ENCODE results near the gene CACNA2D3.

The CACNA2D3 gene

GRCh38 chr3:54685213-54685612 is 562.9 kb downstream of the CACNA2D3 start:
- DNase-seq, result no peak
- no peak for TF ChIP-seq GATA1 (IDR thresholded peaks at IDR 0.05; ENCODE audit: low read depth, low read length)
- TF ChIP-seq POLR2A (IDR thresholded peaks at IDR 0.05; ENCODE audit: low read length), result no peak

- no peak for TF ChIP-seq POLR2A (IDR thresholded peaks at IDR 0.05; ENCODE audit: low read length)
- TF ChIP-seq GATA1 (IDR thresholded peaks at IDR 0.05; ENCODE audit: low read depth, low read length), result no peak
- DNase-seq, result no peak
These were observed 569.0 kb downstream of the CACNA2D3 start for GRCh38 chr3:54691289-54691771.

GRCh38 chr3:54696313-54696712 is 574.0 kb downstream of the CACNA2D3 start:
- no peak for DNase-seq
- TF ChIP-seq GATA1 (IDR thresholded peaks at IDR 0.05; ENCODE audit: low read depth, low read length) (no peak), POLR2A (IDR thresholded peaks at IDR 0.05; ENCODE audit: low read length) (no peak)

- TF ChIP-seq POLR2A (IDR thresholded peaks at IDR 0.05; ENCODE audit: low read length) (no peak), GATA1 (IDR thresholded peaks at IDR 0.05; ENCODE audit: low read depth, low read length) (no peak)
- no peak for DNase-seq
These were observed 575.7 kb downstream of the CACNA2D3 start for GRCh38 chr3:54698054-54698453.

GRCh38 chr3:54703923-54704322 is 581.6 kb downstream of the CACNA2D3 start:
- no peak for TF ChIP-seq POLR2A (IDR thresholded peaks at IDR 0.05; ENCODE audit: low read length)
- TF ChIP-seq GATA1 (IDR thresholded peaks at IDR 0.05; ENCODE audit: low read depth, low read length), result no peak
- no peak for DNase-seq

GRCh38 chr3:54705730-54706129 is 583.4 kb downstream of the CACNA2D3 start:
- DNase-seq, result no peak
- TF ChIP-seq GATA1 (IDR thresholded peaks at IDR 0.05; ENCODE audit: low read depth, low read length) (no peak), POLR2A (IDR thresholded peaks at IDR 0.05; ENCODE audit: low read length) (no peak)

- DNase-seq, result no peak
- TF ChIP-seq POLR2A (IDR thresholded peaks at IDR 0.05; ENCODE audit: low read length) (no peak), GATA1 (IDR thresholded peaks at IDR 0.05; ENCODE audit: low read depth, low read length) (no peak)
These were observed 584.4 kb downstream of the CACNA2D3 start for GRCh38 chr3:54706738-54707137.

GRCh38 chr3:54709785-54710184 is 587.4 kb downstream of the CACNA2D3 start:
- DNase-seq, result no peak
- TF ChIP-seq POLR2A (IDR thresholded peaks at IDR 0.05; ENCODE audit: low read length) (no peak), GATA1 (IDR thresholded peaks at IDR 0.05; ENCODE audit: low read depth, low read length) (no peak)

- no peak for TF ChIP-seq POLR2A (IDR thresholded peaks at IDR 0.05; ENCODE audit: low read length)
- DNase-seq, result no peak
These were observed 588.6 kb downstream of the CACNA2D3 start for GRCh38 chr3:54710954-54711353.

- DNase-seq, result no peak
These were observed 590.2 kb downstream of the CACNA2D3 start for GRCh38 chr3:54712539-54712938.

GRCh38 chr3:54713031-54713430 is 590.7 kb downstream of the CACNA2D3 start:
- no peak for DNase-seq
- TF ChIP-seq POLR2A (IDR thresholded peaks at IDR 0.05; ENCODE audit: low read length) (no peak), GATA1 (IDR thresholded peaks at IDR 0.05; ENCODE audit: low read depth, low read length) (no peak)

More at GRCh38 chr3:54712539-54712938, 590.2 kb downstream of the CACNA2D3 start:
- TF ChIP-seq GATA1 (IDR thresholded peaks at IDR 0.05; ENCODE audit: low read depth, low read length) (no peak), POLR2A (IDR thresholded peaks at IDR 0.05; ENCODE audit: low read length) (no peak)

GRCh38 chr3:54713455-54713854 is 591.1 kb downstream of the CACNA2D3 start:
- TF ChIP-seq POLR2A (IDR thresholded peaks at IDR 0.05; ENCODE audit: low read length), result no peak
- no peak for TF ChIP-seq GATA1 (IDR thresholded peaks at IDR 0.05; ENCODE audit: low read depth, low read length)

GRCh38 chr3:54714035-54714434 is 591.7 kb downstream of the CACNA2D3 start:
- no peak for TF ChIP-seq POLR2A (IDR thresholded peaks at IDR 0.05; ENCODE audit: low read length)
- TF ChIP-seq GATA1 (IDR thresholded peaks at IDR 0.05; ENCODE audit: low read depth, low read length), result no peak

More at GRCh38 chr3:54713455-54713854, 591.1 kb downstream of the CACNA2D3 start:
- DNase-seq, result no peak

GRCh38 chr3:54717506-54717905 is 595.2 kb downstream of the CACNA2D3 start:
- DNase-seq, result peak in 1 of 2 experiments; percentile 1
- TF ChIP-seq POLR2A (IDR thresholded peaks at IDR 0.05; ENCODE audit: low read length), result no peak
- no peak for TF ChIP-seq GATA1 (IDR thresholded peaks at IDR 0.05; ENCODE audit: low read depth, low read length)

More at GRCh38 chr3:54714035-54714434, 591.7 kb downstream of the CACNA2D3 start:
- no peak for DNase-seq

GRCh38 chr3:54719914-54720313 is 597.6 kb downstream of the CACNA2D3 start:
- no peak for DNase-seq
- TF ChIP-seq GATA1 (IDR thresholded peaks at IDR 0.05; ENCODE audit: low read depth, low read length) (no peak), POLR2A (IDR thresholded peaks at IDR 0.05; ENCODE audit: low read length) (no peak)

- no peak for TF ChIP-seq GATA1 (IDR thresholded peaks at IDR 0.05; ENCODE audit: low read depth, low read length)
- no peak for TF ChIP-seq POLR2A (IDR thresholded peaks at IDR 0.05; ENCODE audit: low read length)
- no peak for DNase-seq
These were observed 598.3 kb downstream of the CACNA2D3 start for GRCh38 chr3:54720604-54721003.
